Upper lobe of right lung (tissue), 1 donor: ENCODE measurements around the gene KIF1A. TPM values are rescaled to one million over a fixed set of nuclear protein-coding genes. Genes with fewer than 3 reads are reported as not detected.

ENCODE experiments used
- ATAC-seq: fragments of 200-7000 bp; cut with Tn5 transposase; one replicate; pipeline ENCODE4 v1.9.1; 2020; ENCODE audit warnings: mild to moderate bottlenecking, moderate library complexity
- DNase-seq: peaks from one replicate; pipeline ENCODE4 v3.0.0-alpha.2; 2020
- H3K27ac ChIP-seq: fragments of 200-600 bp; one replicate; pipeline ENCODE4 v1.8.0; 2022
- H3K27me3 ChIP-seq: fragments of 200-600 bp; one replicate; pipeline ENCODE4 v1.8.0; 2022; ENCODE audit warnings: mild to moderate bottlenecking
- H3K36me3 ChIP-seq: fragments of 200-600 bp; one replicate; pipeline ENCODE4 v1.8.0; 2022
- H3K4me1 ChIP-seq: fragments of 200-600 bp; one replicate; pipeline ENCODE4 v1.8.0; 2022
- H3K4me3 ChIP-seq: fragments of 200-600 bp; one replicate; pipeline ENCODE4 v1.8.0; 2022; ENCODE audit warnings: mild to moderate bottlenecking
- H3K9me3 ChIP-seq: fragments of 200-600 bp; one replicate; pipeline ENCODE4 v1.8.0; 2022
- intact Hi-C: fragments of 100-400 bp; cut with DNase I; formaldehyde crosslinking; loops from one replicate; pipeline ENCODE4 v1.11.0; 2022
- total RNA-seq: library from RNA; stranded (reverse); fragmentation: NEBNext Ultra II Directional; extraction: Animal tissue kit (Norgen Biotek cat#: 25700); gene quantifications from one replicate; pipeline ENCODE4 v1.2.1, GENCODE V29; 2021
- TF ChIP-seq, protein P1 (sequence below): fragments of 200-600 bp; IDR thresholded peaks from one replicate; pipeline ENCODE4 v1.8.0; 2022; ENCODE audit warnings: antibody characterized with exemption
- donor health status: DM: no; HTN: yes; CAD: no; lungs with severe emphysema.

KIF1A gene
- total RNA-seq, 1 donor from 2014 or later = 0.81 TPM

- Histone ChIP-seq H3K27me3 (peaks cover 2% of the 10 kb centered on the region), H3K4me3 (no peak overlapping the region), H3K9me3 (no peaks in the 10 kb centered on the region), H3K27ac (no peak overlapping the region), H3K4me1 (no peaks in the 10 kb centered on the region), H3K36me3 (no peaks in the 10 kb centered on the region)
- no peak for DNase-seq
- TF ChIP-seq, protein P1, sequence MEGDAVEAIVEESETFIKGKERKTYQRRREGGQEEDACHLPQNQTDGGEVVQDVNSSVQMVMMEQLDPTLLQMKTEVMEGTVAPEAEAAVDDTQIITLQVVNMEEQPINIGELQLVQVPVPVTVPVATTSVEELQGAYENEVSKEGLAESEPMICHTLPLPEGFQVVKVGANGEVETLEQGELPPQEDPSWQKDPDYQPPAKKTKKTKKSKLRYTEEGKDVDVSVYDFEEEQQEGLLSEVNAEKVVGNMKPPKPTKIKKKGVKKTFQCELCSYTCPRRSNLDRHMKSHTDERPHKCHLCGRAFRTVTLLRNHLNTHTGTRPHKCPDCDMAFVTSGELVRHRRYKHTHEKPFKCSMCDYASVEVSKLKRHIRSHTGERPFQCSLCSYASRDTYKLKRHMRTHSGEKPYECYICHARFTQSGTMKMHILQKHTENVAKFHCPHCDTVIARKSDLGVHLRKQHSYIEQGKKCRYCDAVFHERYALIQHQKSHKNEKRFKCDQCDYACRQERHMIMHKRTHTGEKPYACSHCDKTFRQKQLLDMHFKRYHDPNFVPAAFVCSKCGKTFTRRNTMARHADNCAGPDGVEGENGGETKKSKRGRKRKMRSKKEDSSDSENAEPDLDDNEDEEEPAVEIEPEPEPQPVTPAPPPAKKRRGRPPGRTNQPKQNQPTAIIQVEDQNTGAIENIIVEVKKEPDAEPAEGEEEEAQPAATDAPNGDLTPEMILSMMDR = no peak
- ATAC-seq = no peak
- intact Hi-C loops = no loop called here
Observed at GRCh38 chr2:240708457-240708856, 111.6 kb downstream of the KIF1A start.

DNA sequence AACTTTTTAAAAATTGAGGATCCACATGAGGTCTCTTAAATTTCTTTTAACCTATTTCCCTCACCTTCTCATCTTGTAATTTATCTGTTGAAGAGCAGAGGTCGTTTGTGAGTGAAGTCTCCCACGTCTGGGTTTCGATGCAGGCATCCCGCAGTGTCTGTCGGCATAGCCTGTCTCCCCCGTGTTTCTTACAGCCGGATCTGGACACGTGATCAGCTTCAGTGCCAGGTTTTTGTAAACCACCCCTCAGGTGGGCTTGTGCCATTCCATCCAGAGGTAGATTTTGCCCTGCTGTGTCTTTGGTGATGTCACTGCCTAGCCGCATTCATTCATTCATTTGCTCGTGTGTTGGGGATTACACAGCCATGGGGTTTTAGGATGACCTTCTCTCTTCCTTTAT is 112.2 kb downstream of the KIF1A start:
- intact Hi-C loops = no loop called here
- Histone ChIP-seq H3K27me3 (peaks cover 4% of the 10 kb centered on the region), H3K27ac (no peak overlapping the region), H3K4me1 (no peaks in the 10 kb centered on the region), H3K36me3 (no peaks in the 10 kb centered on the region), H3K9me3 (no peaks in the 10 kb centered on the region), H3K4me3 (no peak overlapping the region)
- no peak for ATAC-seq
- no peak for DNase-seq
- TF ChIP-seq, protein P1 = no peak

GRCh38 chr2:240707043-240707756 is 112.8 kb downstream of the KIF1A start:
- H3K4me1 ChIP-seq = no peaks in the 10 kb centered on the region
- H3K36me3 ChIP-seq = no peaks in the 10 kb centered on the region
- ATAC-seq (no peak), DNase-seq (no peak)
- H3K27me3 ChIP-seq = peaks cover 4% of the 10 kb centered on the region
- H3K4me3 ChIP-seq = no peak overlapping the region
- TF ChIP-seq, protein P1 = no peak
- intact Hi-C loops = no loop called here
- no peaks in the 10 kb centered on the region for H3K9me3 ChIP-seq
- H3K27ac ChIP-seq = no peak overlapping the region

- H3K27ac ChIP-seq = no peak overlapping the region
- no peak overlapping the region for H3K4me3 ChIP-seq
- H3K9me3 ChIP-seq = no peaks in the 10 kb centered on the region
- intact Hi-C loops = no loop called here
- no peaks in the 10 kb centered on the region for H3K36me3 ChIP-seq
- TF ChIP-seq, protein P1 = no peak
- DNase-seq (no peak), ATAC-seq (no peak)
- H3K4me1 ChIP-seq = no peaks in the 10 kb centered on the region
- peaks cover 4% of the 10 kb centered on the region for H3K27me3 ChIP-seq
Observed at GRCh38 chr2:240705204-240705791, 114.7 kb downstream of the KIF1A start.

GRCh38 chr2:240704651-240705050 is 115.4 kb downstream of the KIF1A start:
- ATAC-seq (no peak), DNase-seq (no peak)
- Histone ChIP-seq H3K4me1 (no peaks in the 10 kb centered on the region), H3K9me3 (no peaks in the 10 kb centered on the region), H3K27me3 (peaks cover 4% of the 10 kb centered on the region), H3K4me3 (no peak overlapping the region), H3K27ac (no peak overlapping the region), H3K36me3 (no peaks in the 10 kb centered on the region)
- intact Hi-C loops = no loop called here
- TF ChIP-seq, protein P1 = no peak
